Measurements from ENCODE around the gene EPRS1.

GRCh38 chr1:220011620-220012019 is 34.7 kb downstream of the EPRS1 start:
- TF ChIP-seq GATA3 (IDR thresholded peaks at IDR 0.05; ENCODE audit: low read depth, low read length) (no peak), GATA2 (IDR thresholded peaks at IDR 0.05; ENCODE audit: low read depth, low read length) (no peak)
